AG04450 (cell line): ENCODE measurements around the gene EDDM13. TPM values are rescaled to one million over a fixed set of nuclear protein-coding genes. Genes with fewer than 3 reads are reported as not detected.

Experiments used
- CTCF ChIA-PET: fragments of 300-600, 350-600 bp; formaldehyde crosslinking; extraction: SDS; loops from one replicate; lab custom pipeline; 2022; ENCODE audit warnings: antibody characterized with exemption, inconsistent platforms; lab: Charles Lee
- POLR2A ChIA-PET: fragments of 350-600 bp; formaldehyde crosslinking; extraction: SDS; loops from one replicate; lab custom pipeline; 2021; ENCODE audit warnings: antibody characterized with exemption, inconsistent platforms; lab: Yijun Ruan, JAX
- DNase-seq: peaks from one replicate; pipeline ENCODE4 v3.0.0-alpha.2; 2011; ENCODE audit warnings: low read depth, low spot score
- H3K27ac ChIP-seq: one replicate; pipeline ENCODE4 v1.5.1; 2012; ENCODE audit warnings: low read depth, low read length, control low read depth
- H3K27me3 ChIP-seq: one replicate; pipeline ENCODE4 v1.6.0; 2012; ENCODE audit warnings: low read length; ENCODE audit not compliant: control insufficient read depth, insufficient read depth
- H3K4me3 ChIP-seq: 2 replicates; pipeline ENCODE4 v1.5.1; 2011; ENCODE audit warnings: mild to moderate bottlenecking, low read depth, low read length, control low read depth
- H3K9me3 ChIP-seq: 2 replicates; pipeline ENCODE4 v1.5.1; 2012; ENCODE audit warnings: low read length; ENCODE audit not compliant: control insufficient read depth, insufficient read depth
- CTCF ChIP-seq: IDR thresholded peaks from 2 replicates; pipeline ENCODE4 v1.5.1; 2011; ENCODE audit warnings: low read depth, low read length, control low read depth, inconsistent platforms
- polyA plus RNA-seq: library from polyadenylated mRNA; depleted of rRNA; stranded (reverse); fragments of >200 nt; gene quantifications from 2 replicates; pipeline ENCODE4 v1.2.3, GENCODE V29; 2011; rRNA removed
- small RNA-seq: library from RNA; depleted of rRNA; stranded (forward); fragments of <200 nt; gene quantifications from one replicate; pipeline ENCODE3, GENCODE V24; 2012; ENCODE audit warnings: low read depth; ENCODE audit not compliant: insufficient read length

Gene EDDM13
- polyA plus RNA-seq, 1 experiment: not detected

DNA sequence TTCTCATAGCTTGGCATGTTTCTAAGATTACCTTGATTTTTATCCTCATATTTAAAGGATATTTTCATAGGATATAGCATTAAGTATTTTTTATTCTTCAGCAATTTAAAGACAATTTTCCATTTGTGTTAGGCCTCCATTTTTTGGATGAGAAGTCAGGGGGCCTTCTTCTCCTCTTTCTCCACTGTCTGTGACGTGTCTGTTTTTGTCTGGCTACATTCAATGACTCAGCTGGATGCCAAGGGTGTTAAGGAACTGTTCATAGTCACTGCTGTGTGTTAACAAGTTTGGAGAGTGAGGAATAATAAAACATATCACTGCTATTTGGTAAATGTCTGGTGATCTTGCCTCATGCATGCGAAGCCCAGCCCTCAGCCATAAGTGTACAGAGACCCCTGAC, 84.4 kb downstream of the EDDM13 start:
- CTCF ChIA-PET: interaction anchor here (1.2 kb wide), 1 partner anchor 9 kb away, joined by 3 read pairs; no protein-coding TSS in a partner anchor
- H3K27ac ChIP-seq: no peak overlapping the region
- H3K9me3 ChIP-seq: no peaks in the 10 kb centered on the region; the same call in 1 of the 2 replicates
- no peak for DNase-seq
- POLR2A ChIA-PET: no interaction called here
- no peaks in the 10 kb centered on the region for H3K27me3 ChIP-seq
- TF ChIP-seq CTCF: no peak
- H3K4me3 ChIP-seq: no peak overlapping the region

Small RNA genes within 50 kb of the gene (small RNA-seq; reads per million reads assigned to genes)
- gene RF00019: not detected

Other genes starting within 250 kb of the EDDM13 start
- gene ZNF787, start 151.5 kb upstream of the EDDM13 start, polyA plus RNA-seq: 4.5 and 8.5 TPM in 2 replicates
- 9.9 and 11.6 TPM in 2 replicates for gene ZNF444, start 131.5 kb upstream of the EDDM13 start, polyA plus RNA-seq
- gene GALP, start 96.7 kb upstream of the EDDM13 start, polyA plus RNA-seq: not detected in 2 replicates
- not detected in 2 replicates for gene ZSCAN5B, start 75.0 kb upstream of the EDDM13 start, polyA plus RNA-seq
- gene ZSCAN5C, start 70.5 kb upstream of the EDDM13 start, polyA plus RNA-seq: not detected in 2 replicates
- gene ZSCAN5A, start 42.1 kb downstream of the EDDM13 start, polyA plus RNA-seq: 3.7 and 5.8 TPM in 2 replicates
- 3.1 and 3.9 TPM in 2 replicates for gene ZNF582, start 120.8 kb downstream of the EDDM13 start, polyA plus RNA-seq
- gene ZNF583, start 131.6 kb downstream of the EDDM13 start, polyA plus RNA-seq: 4.5 and 6.2 TPM in 2 replicates
- gene ZNF667, start 204.6 kb downstream of the EDDM13 start, polyA plus RNA-seq: 3.4 and 4.4 TPM in 2 replicates
- 4.4 and 5.6 TPM in 2 replicates for gene ZNF471, start 235.1 kb downstream of the EDDM13 start, polyA plus RNA-seq